Peyer's patch (tissue), 4 donors: Measurements from ENCODE around the gene TSPAN9. TPM values are rescaled to one million over a fixed set of nuclear protein-coding genes. Genes with fewer than 3 reads are reported as not detected.

Source experiments
- DNase-seq, 3 donors: peaks; one replicate each; pipeline ENCODE4 v3.0.0-alpha.2; 2017 to 2019
- H3K27ac ChIP-seq, 4 donors: fragments of 200-600 bp; sonication (generic); one replicate each; pipeline ENCODE4 v1.5.1; 2016 to 2019
- H3K27me3 ChIP-seq, 2 donors: fragments of 200-600 bp; sonication (generic); one replicate each; pipeline ENCODE4 v1.5.1; 2019
- H3K36me3 ChIP-seq, 3 donors: fragments of 200-600 bp; sonication (generic); one replicate each; pipeline ENCODE4 v1.5.1; 2016 to 2019
- H3K4me1 ChIP-seq, 4 donors: fragments of 200-600 bp; sonication (generic); one replicate each; pipeline ENCODE4 v1.5.1; 2016 to 2019
- H3K4me3 ChIP-seq, 4 donors: fragments of 200-600 bp; sonication (generic); 1 replicate in 3 of 4; 2 replicates in 1 of 4; pipeline ENCODE4 v1.5.1; 2016 to 2019; ENCODE audit warnings: mild to moderate bottlenecking in 1 of 4
- H3K9me3 ChIP-seq, 4 donors: fragments of 200-600 bp; sonication (generic); one replicate each; pipeline ENCODE4 v1.5.1; 2016 to 2019; ENCODE audit warnings: mild to moderate bottlenecking in 1 of 4
- CTCF ChIP-seq, 6 experiments: fragments of 450-650 bp in 4 of 6; fragments of 200-600 bp in 2 of 6; sonication (generic) in 1 of 6; IDR thresholded peaks; one replicate each; pipeline ENCODE4 v1.5.1; 2017 to 2019; ENCODE audit warnings: antibody characterized with exemption in 6 of 6, mild to moderate bottlenecking in 3 of 6, moderate library complexity in 1 of 6
- POLR2A ChIP-seq, 2 donors: fragments of 450-650 bp; IDR thresholded peaks; one replicate each; pipeline ENCODE4 v1.5.1; 2017; ENCODE audit warnings: antibody characterized with exemption in 2 of 2, mild to moderate bottlenecking in 2 of 2, moderate library complexity in 2 of 2
- total RNA-seq, 4 donors: library from RNA; depleted of rRNA; stranded (reverse); fragments of >200 nt; gene quantifications; one replicate each; pipeline ENCODE4 v1.1.0, GENCODE V29; 2016

The TSPAN9 gene
- total RNA-seq, 4 donors from 2014 or later: 7.5 to 23.9 (median 11.8) TPM

- H3K27ac ChIP-seq: no peak overlapping the region
- H3K4me1 ChIP-seq: peaks cover 0 to 28% (median 6%) of the 10 kb centered on the region in 4 donors
- DNase-seq: no peak
- H3K27me3 ChIP-seq: no peaks in the 10 kb centered on the region
- no peak for TF ChIP-seq CTCF (IDR thresholded peaks at IDR 0.05)
- no peak for TF ChIP-seq POLR2A (IDR thresholded peaks at IDR 0.05)
- no peaks in the 10 kb centered on the region for H3K9me3 ChIP-seq
- H3K4me3 ChIP-seq: no peak overlapping the region
- H3K36me3 ChIP-seq: no peaks in the 10 kb centered on the region
These were observed 126.5 kb downstream of the TSPAN9 start for GRCh38 chr12:3203713-3204112.

- Histone ChIP-seq H3K27ac (no peak overlapping the region), H3K9me3 (no peaks in the 10 kb centered on the region), H3K27me3 (no peaks in the 10 kb centered on the region), H3K4me1 (peaks cover 0 to 26% (median 6%) of the 10 kb centered on the region in 4 donors), H3K36me3 (no peaks in the 10 kb centered on the region), H3K4me3 (no peak overlapping the region)
- no peak for DNase-seq
- TF ChIP-seq POLR2A (IDR thresholded peaks at IDR 0.05) (no peak), CTCF (IDR thresholded peaks at IDR 0.05) (no peak)
These were observed 127.0 kb downstream of the TSPAN9 start for GRCh38 chr12:3204143-3204542.

GRCh38 chr12:3204730-3205531 is 127.8 kb downstream of the TSPAN9 start:
- Histone ChIP-seq H3K27ac (no peak overlapping the region), H3K9me3 (no peaks in the 10 kb centered on the region), H3K4me1 (peaks cover 0 to 18% (median 5%) of the 10 kb centered on the region in 4 donors), H3K27me3 (no peaks in the 10 kb centered on the region), H3K4me3 (no peak overlapping the region), H3K36me3 (no peaks in the 10 kb centered on the region)
- DNase-seq: no peak
- no peak for TF ChIP-seq POLR2A (IDR thresholded peaks at IDR 0.05)
- no peak for TF ChIP-seq CTCF (IDR thresholded peaks at IDR 0.05)

- no peak overlapping the region for H3K4me3 ChIP-seq
- H3K4me1 ChIP-seq: peaks cover 0 to 8% (median 0%) of the 10 kb centered on the region in 4 donors
- H3K27ac ChIP-seq: no peak overlapping the region
- H3K27me3 ChIP-seq: no peaks in the 10 kb centered on the region
- no peak for TF ChIP-seq CTCF (IDR thresholded peaks at IDR 0.05)
- no peak for TF ChIP-seq POLR2A (IDR thresholded peaks at IDR 0.05)
- H3K9me3 ChIP-seq: no peaks in the 10 kb centered on the region
- DNase-seq: no peak
- H3K36me3 ChIP-seq: no peaks in the 10 kb centered on the region
These were observed 128.8 kb downstream of the TSPAN9 start for GRCh38 chr12:3205742-3206519.

- DNase-seq: no peak
- Histone ChIP-seq H3K36me3 (no peaks in the 10 kb centered on the region), H3K4me3 (no peak overlapping the region), H3K9me3 (no peaks in the 10 kb centered on the region), H3K27ac (no peak overlapping the region), H3K4me1 (peaks cover 0 to under 1% (median 0%) of the 10 kb centered on the region in 4 donors), H3K27me3 (no peaks in the 10 kb centered on the region)
- no peak for TF ChIP-seq POLR2A (IDR thresholded peaks at IDR 0.05)
- no peak for TF ChIP-seq CTCF (IDR thresholded peaks at IDR 0.05)
These were observed 129.4 kb downstream of the TSPAN9 start for GRCh38 chr12:3206536-3207072.
